ENCODE data around the gene ITGB7.

DNA sequence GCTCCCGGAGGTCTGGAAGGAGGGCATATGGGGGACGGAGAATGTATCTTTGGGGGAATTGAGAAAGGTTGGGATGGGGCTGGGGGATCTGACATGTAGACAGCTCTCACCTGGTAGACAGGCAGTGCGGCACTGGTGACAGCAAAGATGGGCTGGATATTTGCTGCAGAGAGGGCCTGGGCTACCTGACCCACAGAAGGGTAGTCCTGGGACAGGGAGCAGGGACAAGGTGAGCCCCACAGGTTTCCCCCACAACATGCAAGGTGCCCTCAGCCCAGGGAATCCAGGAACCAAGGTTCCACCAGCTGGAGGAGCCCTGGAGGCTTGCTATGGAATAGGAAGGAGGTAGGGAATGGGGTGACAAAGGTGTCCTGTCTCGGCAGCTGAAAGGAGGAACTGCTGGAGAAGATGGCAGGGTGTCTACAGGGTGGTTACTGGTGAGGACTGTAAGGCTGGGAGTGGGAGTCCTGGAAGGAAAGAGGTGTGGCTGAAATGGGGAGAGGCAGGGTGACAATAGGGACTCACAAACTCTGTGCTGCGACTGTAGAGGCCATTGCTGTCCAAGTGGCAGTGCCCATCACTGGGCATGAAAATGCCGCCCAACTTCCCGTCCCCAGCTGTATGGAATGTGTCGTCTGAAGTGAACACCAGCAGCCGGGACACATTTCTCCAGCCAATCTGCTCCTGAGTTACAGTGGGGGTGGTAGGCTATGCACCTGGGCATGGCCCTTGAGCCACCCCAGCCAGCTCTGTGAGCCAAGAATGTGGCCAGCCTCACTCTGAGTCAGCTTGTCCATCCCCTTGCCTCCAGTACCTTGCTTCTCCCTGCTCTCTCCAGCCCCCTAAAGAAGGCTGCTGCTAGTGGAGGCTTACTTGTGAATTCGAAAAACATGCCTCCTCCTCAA, 11.3 kb downstream of the ITGB7 start:
- TF ChIP-seq DACH1 (IDR thresholded peaks at IDR 0.05; ENCODE audit: partially characterized antibody) = no peak
- TF ChIP-seq KLF10 (CRISPR knock-in tag; IDR thresholded peaks at IDR 0.05) = no peak
- TF ChIP-seq MIER1 (IDR thresholded peaks at IDR 0.05; ENCODE audit: low read depth) = no peak
- no peak for TF ChIP-seq CBFA2T3 (IDR thresholded peaks at IDR 0.05)
- TF ChIP-seq TSHZ1 (CRISPR knock-in tag; IDR thresholded peaks at IDR 0.05) = no peak
- no peak for TF ChIP-seq ZFPM2 (CRISPR knock-in tag; IDR thresholded peaks at IDR 0.05)
